Brain microvascular endothelial cell (primary cell): ENCODE data around the gene RFX5.

Experiments used
- DNase-seq: peaks from one replicate; pipeline ENCODE4 v3.0.0-alpha.2; 2020
- H3K27ac ChIP-seq: fragments of 250-450 bp; sonication (Bioruptor Pico); 2 replicates; pipeline ENCODE4 v1.5.1; 2020; ENCODE audit warnings: mild to moderate bottlenecking, moderate library complexity
- H3K27me3 ChIP-seq: fragments of 250-450 bp; sonication (Bioruptor Pico); replicated peaks from 2 replicates; pipeline ENCODE4 v1.5.1; 2020; ENCODE audit warnings: mild to moderate bottlenecking
- H3K36me3 ChIP-seq: fragments of 250-450 bp; sonication (Bioruptor Pico); replicated peaks from 2 replicates; pipeline ENCODE4 v1.5.1; 2020; ENCODE audit warnings: mild to moderate bottlenecking
- H3K4me3 ChIP-seq: 2 replicates; pipeline ENCODE4 v1.5.1; 2011; ENCODE audit warnings: low read depth, mild to moderate bottlenecking, control low read depth, low read length, moderate library complexity
- CTCF ChIP-seq: IDR thresholded peaks from 2 replicates; pipeline ENCODE4 v1.5.1; 2011; ENCODE audit warnings: low read depth, mild to moderate bottlenecking, moderate library complexity, low read length, control low read depth, inconsistent platforms; ENCODE audit errors: missing control alignments
- in situ Hi-C: cut with HindIII; loops from 2 replicates; pipeline ENCODE4 v1.10.0; 2017; ENCODE audit warnings: low sequenced_read_pairs, low pct_ligation_motif_present

The RFX5 gene

GRCh38 chr1:151312411-151312810, 34.6 kb downstream of the RFX5 start:
- Histone ChIP-seq H3K4me3 (no peak overlapping the region), H3K27me3 (no peaks in the 10 kb centered on the region), H3K27ac (peak overlapping the region; percentile 97), H3K36me3 (peaks cover 37% of the 10 kb centered on the region)
- TF ChIP-seq CTCF, result no peak
- in situ Hi-C loops, result no loop called here
- peak; percentile 22 for DNase-seq

GRCh38 chr1:151311589-151312331, 35.3 kb downstream of the RFX5 start:
- H3K27me3 ChIP-seq, result no peaks in the 10 kb centered on the region
- no peak for TF ChIP-seq CTCF
- DNase-seq, result peak; percentile 100
- peak overlapping the region; percentile 97 for H3K27ac ChIP-seq
- in situ Hi-C loops, result no loop called here
- no peak overlapping the region for H3K4me3 ChIP-seq
- peaks cover 43% of the 10 kb centered on the region for H3K36me3 ChIP-seq

- Histone ChIP-seq H3K36me3 (peaks cover 47% of the 10 kb centered on the region), H3K4me3 (no peak overlapping the region), H3K27ac (peak overlapping the region; percentile 97), H3K27me3 (no peaks in the 10 kb centered on the region)
- no peak for TF ChIP-seq CTCF
- DNase-seq, result no peak
- in situ Hi-C loops, result no loop called here
Measured at GRCh38 chr1:151311011-151311410, 36.0 kb downstream of the RFX5 start.

- Histone ChIP-seq H3K4me3 (no peak overlapping the region), H3K27ac (peak overlapping the region; percentile 46), H3K27me3 (no peaks in the 10 kb centered on the region), H3K36me3 (peaks cover 49% of the 10 kb centered on the region)
- TF ChIP-seq CTCF, result peak; percentile 33
- DNase-seq, result peak; percentile 64
- in situ Hi-C loops, result no loop called here
Measured at GRCh38 chr1:151309811-151310323, 37.2 kb downstream of the RFX5 start.

GRCh38 chr1:151294742-151295462, 52.1 kb downstream of the RFX5 start:
- Histone ChIP-seq H3K4me3 (no peak overlapping the region), H3K36me3 (peaks cover 82% of the 10 kb centered on the region), H3K27ac (no peak overlapping the region), H3K27me3 (no peaks in the 10 kb centered on the region)
- no peak for DNase-seq
- in situ Hi-C loops, result no loop called here
- no peak for TF ChIP-seq CTCF
